ENCODE measurements around the gene KTN1. TPM values are rescaled to one million over a fixed set of nuclear protein-coding genes. Genes with fewer than 3 reads are reported as not detected.

Gene KTN1
- total RNA-seq, 1 donor from 2014 or later = 128 TPM

GRCh38 chr14:55562135-55562534 is 17.9 kb upstream of the KTN1 start:
- peak; percentile 27 for DNase-seq (ENCODE audit: low read depth)
- FAIRE-seq = no peak

GRCh38 chr14:55568618-55569017 is 11.4 kb upstream of the KTN1 start:
- DNase-seq (ENCODE audit: low read depth) (no peak), FAIRE-seq (no peak)
- no peak for TF ChIP-seq CTCF (IDR thresholded peaks at IDR 0.05; ENCODE audit: insufficient read depth, low read length, severe bottlenecking)
- no peaks in the 10 kb centered on the region for H3K36me3 ChIP-seq (ENCODE audit: control insufficient read depth, insufficient read depth, low read length)
- H3K4me3 ChIP-seq (ENCODE audit: low read depth, low read length) = no peak overlapping the region
- H3K27me3 ChIP-seq (ENCODE audit: control insufficient read depth, insufficient read depth, low read length) = no peaks in the 10 kb centered on the region

More at GRCh38 chr14:55562135-55562534, 17.9 kb upstream of the KTN1 start:
- no peaks in the 10 kb centered on the region for H3K27me3 ChIP-seq (ENCODE audit: control insufficient read depth, insufficient read depth, low read length)
- no peaks in the 10 kb centered on the region for H3K36me3 ChIP-seq (ENCODE audit: control insufficient read depth, insufficient read depth, low read length)
- H3K4me3 ChIP-seq (ENCODE audit: low read depth, low read length) = no peak overlapping the region
- no peak for TF ChIP-seq CTCF (IDR thresholded peaks at IDR 0.05; ENCODE audit: insufficient read depth, low read length, severe bottlenecking)

- DNase-seq (ENCODE audit: low read depth) = no peak
- TF ChIP-seq CTCF (IDR thresholded peaks at IDR 0.05; ENCODE audit: insufficient read depth, low read length, severe bottlenecking) = no peak
- H3K36me3 ChIP-seq (ENCODE audit: control insufficient read depth, insufficient read depth, low read length) = no peaks in the 10 kb centered on the region
- no peaks in the 10 kb centered on the region for H3K27me3 ChIP-seq (ENCODE audit: control insufficient read depth, insufficient read depth, low read length)
- H3K4me3 ChIP-seq (ENCODE audit: low read depth, low read length) = no peak overlapping the region
- no peak for FAIRE-seq
These were observed 8.7 kb upstream of the KTN1 start for GRCh38 chr14:55571125-55571889.

GRCh38 chr14:55572578-55572977 is 7.4 kb upstream of the KTN1 start:
- FAIRE-seq = no peak
- Histone ChIP-seq H3K27me3 (ENCODE audit: control insufficient read depth, insufficient read depth, low read length) (no peaks in the 10 kb centered on the region), H3K4me3 (ENCODE audit: low read depth, low read length) (no peak overlapping the region), H3K36me3 (ENCODE audit: control insufficient read depth, insufficient read depth, low read length) (no peaks in the 10 kb centered on the region)
- peak; percentile 23 for DNase-seq (ENCODE audit: low read depth)
- no peak for TF ChIP-seq CTCF (IDR thresholded peaks at IDR 0.05; ENCODE audit: insufficient read depth, low read length, severe bottlenecking)

GRCh38 chr14:55574988-55575387 is 5.0 kb upstream of the KTN1 start:
- DNase-seq (ENCODE audit: low read depth) = no peak
- no peaks in the 10 kb centered on the region for H3K27me3 ChIP-seq (ENCODE audit: control insufficient read depth, insufficient read depth, low read length)
- no peak for FAIRE-seq
- no peak overlapping the region for H3K4me3 ChIP-seq (ENCODE audit: low read depth, low read length)
- no peak for TF ChIP-seq CTCF (IDR thresholded peaks at IDR 0.05; ENCODE audit: insufficient read depth, low read length, severe bottlenecking)
- H3K36me3 ChIP-seq (ENCODE audit: control insufficient read depth, insufficient read depth, low read length) = no peaks in the 10 kb centered on the region

GRCh38 chr14:55577229-55577628 is 2.8 kb upstream of the KTN1 start:
- Histone ChIP-seq H3K4me3 (ENCODE audit: low read depth, low read length) (no peak overlapping the region), H3K27me3 (ENCODE audit: control insufficient read depth, insufficient read depth, low read length) (no peaks in the 10 kb centered on the region), H3K36me3 (ENCODE audit: control insufficient read depth, insufficient read depth, low read length) (no peaks in the 10 kb centered on the region)
- DNase-seq (ENCODE audit: low read depth) = peak; percentile 51
- TF ChIP-seq CTCF (IDR thresholded peaks at IDR 0.05; ENCODE audit: insufficient read depth, low read length, severe bottlenecking) = no peak
- no peak for FAIRE-seq
